CD4-positive, alpha-beta T cell (primary cell): ENCODE data around the gene TRABD2B. TPM values are rescaled to one million over a fixed set of nuclear protein-coding genes. Genes with fewer than 3 reads are reported as not detected.

Experiments used
- ATAC-seq: fragments of 200-7000 bp; cut with Tn5 transposase; one replicate; pipeline ENCODE4 v1.10.0; 2022; ENCODE audit warnings: mild to moderate bottlenecking; ENCODE audit not compliant: poor library complexity
- CTCF ChIA-PET: fragments of 350-600 bp; sonication (Branson Sonifier 250); formaldehyde crosslinking; loops from one replicate; lab custom pipeline; 2021; ENCODE audit warnings: antibody characterized with exemption, inconsistent platforms; lab: Charles Lee
- POLR2A ChIA-PET: fragments of 350-600 bp; sonication (Branson Sonifier 250); formaldehyde crosslinking; loops from one replicate; lab custom pipeline; 2021; ENCODE audit warnings: antibody characterized with exemption, inconsistent platforms; lab: Charles Lee
- DNase-seq, 14 experiments: peaks; one replicate each; pipeline ENCODE4 v3.0.0-alpha.2; 2013 to 2020; ENCODE audit warnings: mixed read lengths in 2 of 14
- H3K27ac ChIP-seq, 2 donors: one replicate each; pipeline versions ENCODE4 v1.5.1 to v1.7.0; 2013; ENCODE audit warnings: low read length in 2 of 2, low read depth in 1 of 2, mild to moderate bottlenecking in 1 of 2
- H3K27me3 ChIP-seq, 2 experiments: 1 replicate in 1 of 2; 2 replicates in 1 of 2; pipeline versions ENCODE4 v1.6.1 to v1.7.0; 2013; ENCODE audit warnings: low read length in 2 of 2, control low read depth in 1 of 2, mild to moderate bottlenecking in 1 of 2, moderate library complexity in 1 of 2; ENCODE audit not compliant: insufficient read depth in 2 of 2, control insufficient read depth in 1 of 2
- H3K36me3 ChIP-seq: one replicate; pipeline ENCODE4 v1.6.1; 2013; ENCODE audit warnings: low read length, control low read depth; ENCODE audit not compliant: insufficient read depth
- H3K4me1 ChIP-seq: one replicate; pipeline ENCODE4 v1.6.1; 2013; ENCODE audit warnings: low read length, control low read depth; ENCODE audit not compliant: insufficient read depth
- H3K4me3 ChIP-seq: one replicate; pipeline ENCODE4 v1.5.1; 2013; ENCODE audit warnings: mild to moderate bottlenecking, low read length, moderate library complexity
- H3K9me3 ChIP-seq, 2 experiments: 1 replicate in 1 of 2; 2 replicates in 1 of 2; pipeline versions ENCODE4 v1.6.1 to v1.7.0; 2013; ENCODE audit warnings: low read length in 2 of 2, mild to moderate bottlenecking in 2 of 2, control low read depth in 1 of 2, moderate library complexity in 1 of 2; ENCODE audit not compliant: control insufficient read depth in 1 of 2, insufficient read depth in 1 of 2
- H3K27ac Mint-ChIP-seq: one replicate; pipeline ENCODE4 v1.8.0; 2020; ENCODE audit warnings: mixed read lengths
- H3K27me3 Mint-ChIP-seq: one replicate; pipeline ENCODE4 v1.8.0; 2021; ENCODE audit warnings: mixed read lengths
- H3K36me3 Mint-ChIP-seq: one replicate; pipeline ENCODE4 v1.8.0; 2021; ENCODE audit warnings: low read depth, mixed read lengths
- H3K4me1 Mint-ChIP-seq: one replicate; pipeline ENCODE4 v1.8.0; 2021; ENCODE audit warnings: low read depth, mixed read lengths
- H3K4me3 Mint-ChIP-seq: one replicate; pipeline ENCODE4 v1.8.0; 2020; ENCODE audit warnings: mild to moderate bottlenecking, mixed read lengths
- H3K9me3 Mint-ChIP-seq: one replicate; pipeline ENCODE4 v1.8.0; 2020; ENCODE audit warnings: mixed read lengths
- intact Hi-C, 2 experiments: fragments of 100-400 bp; cut with DNase I in 1 of 2; cut with micrococcal nuclease in 1 of 2; formaldehyde crosslinking; loops; one replicate each; pipeline versions ENCODE4 v1.15.1 to v1.9.0; 2023 to 2025; cut with DNase I, micrococcal nuclease
- total RNA-seq, 174 experiments: library from RNA in 2 of 174; stranded (reverse) in 2 of 174; gene quantifications; one replicate each; pipeline ENCODE4 v1.2.3 and lab custom pipeline; 2021 to 2026
- TF ChIP-seq, protein P1 (sequence below): fragments of 200-600 bp; IDR thresholded peaks from one replicate; pipeline ENCODE4 v1.8.0; 2022; ENCODE audit warnings: antibody characterized with exemption, mild to moderate bottlenecking

TRABD2B gene
- total RNA-seq, 2 experiments from 2014 or later: not detected

- Mint-ChIP-seq H3K4me1 (no peaks in the 10 kb centered on the region), H3K9me3 (no peaks in the 10 kb centered on the region), H3K36me3 (no peaks in the 10 kb centered on the region), H3K27me3 (peaks cover 13% of the 10 kb centered on the region), H3K4me3 (no peak overlapping the region), H3K27ac (no peak overlapping the region)
- ChIA-PET CTCF (no interaction called here), POLR2A (no interaction called here)
- intact Hi-C loops: no loop called here
- no peak for ATAC-seq
- Histone ChIP-seq H3K4me1 (no peaks in the 10 kb centered on the region), H3K4me3 (no peak overlapping the region), H3K36me3 (no peaks in the 10 kb centered on the region), H3K27ac (no peak overlapping the region), H3K9me3 (no peaks in the 10 kb centered on the region), H3K27me3 (peaks cover 0 to 2% of the 10 kb centered on the region in 2 experiments)
- TF ChIP-seq, protein P1, sequence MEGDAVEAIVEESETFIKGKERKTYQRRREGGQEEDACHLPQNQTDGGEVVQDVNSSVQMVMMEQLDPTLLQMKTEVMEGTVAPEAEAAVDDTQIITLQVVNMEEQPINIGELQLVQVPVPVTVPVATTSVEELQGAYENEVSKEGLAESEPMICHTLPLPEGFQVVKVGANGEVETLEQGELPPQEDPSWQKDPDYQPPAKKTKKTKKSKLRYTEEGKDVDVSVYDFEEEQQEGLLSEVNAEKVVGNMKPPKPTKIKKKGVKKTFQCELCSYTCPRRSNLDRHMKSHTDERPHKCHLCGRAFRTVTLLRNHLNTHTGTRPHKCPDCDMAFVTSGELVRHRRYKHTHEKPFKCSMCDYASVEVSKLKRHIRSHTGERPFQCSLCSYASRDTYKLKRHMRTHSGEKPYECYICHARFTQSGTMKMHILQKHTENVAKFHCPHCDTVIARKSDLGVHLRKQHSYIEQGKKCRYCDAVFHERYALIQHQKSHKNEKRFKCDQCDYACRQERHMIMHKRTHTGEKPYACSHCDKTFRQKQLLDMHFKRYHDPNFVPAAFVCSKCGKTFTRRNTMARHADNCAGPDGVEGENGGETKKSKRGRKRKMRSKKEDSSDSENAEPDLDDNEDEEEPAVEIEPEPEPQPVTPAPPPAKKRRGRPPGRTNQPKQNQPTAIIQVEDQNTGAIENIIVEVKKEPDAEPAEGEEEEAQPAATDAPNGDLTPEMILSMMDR: no peak
- DNase-seq: no peak
These were observed 115.4 kb downstream of the TRABD2B start for GRCh38 chr1:47881505-47882442.

DNA sequence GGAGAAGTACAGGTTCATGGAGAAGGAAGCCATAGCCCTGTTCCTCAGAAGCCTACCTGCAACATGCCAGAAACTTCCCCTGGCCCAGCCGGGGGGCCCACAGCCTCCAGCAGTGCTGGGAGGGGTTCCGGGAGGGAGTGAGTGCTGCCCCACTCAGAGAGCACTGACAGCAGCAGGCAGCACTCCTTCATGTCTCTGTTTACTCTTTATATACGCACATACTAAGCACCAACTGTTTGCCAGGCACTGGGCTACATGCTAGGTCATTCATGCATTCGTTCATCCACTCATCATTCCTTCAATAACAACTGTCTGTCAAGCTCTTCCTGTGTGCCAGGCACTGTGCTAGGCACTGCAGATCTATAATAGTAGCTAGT lies 120.6 kb downstream of the TRABD2B start:
- Histone ChIP-seq H3K4me1 (no peaks in the 10 kb centered on the region), H3K27ac (no peak overlapping the region), H3K36me3 (no peaks in the 10 kb centered on the region), H3K27me3 (no peaks in the 10 kb centered on the region), H3K4me3 (no peak overlapping the region), H3K9me3 (no peaks in the 10 kb centered on the region)
- DNase-seq: no peak
- Mint-ChIP-seq H3K27me3 (peaks cover 19% of the 10 kb centered on the region), H3K4me3 (no peak overlapping the region), H3K9me3 (no peaks in the 10 kb centered on the region), H3K36me3 (no peaks in the 10 kb centered on the region), H3K4me1 (no peaks in the 10 kb centered on the region), H3K27ac (no peak overlapping the region)
- ChIA-PET POLR2A (no interaction called here), CTCF (no interaction called here)
- no peak for ATAC-seq
- intact Hi-C loops: no loop called here
- TF ChIP-seq, protein P1: no peak

- Mint-ChIP-seq H3K9me3 (no peaks in the 10 kb centered on the region), H3K4me1 (no peaks in the 10 kb centered on the region), H3K4me3 (no peak overlapping the region), H3K27ac (no peak overlapping the region), H3K27me3 (peaks cover 19% of the 10 kb centered on the region), H3K36me3 (no peaks in the 10 kb centered on the region)
- CTCF ChIA-PET: no interaction called here
- TF ChIP-seq, protein P1: no peak
- ATAC-seq: no peak
- H3K36me3 ChIP-seq: no peaks in the 10 kb centered on the region
- no peak overlapping the region for H3K27ac ChIP-seq
- DNase-seq: no peak
- POLR2A ChIA-PET: no interaction called here
- no peaks in the 10 kb centered on the region for H3K27me3 ChIP-seq
- no peak overlapping the region for H3K4me3 ChIP-seq
- intact Hi-C loops: no loop called here
- H3K4me1 ChIP-seq: no peaks in the 10 kb centered on the region
- H3K9me3 ChIP-seq: no peaks in the 10 kb centered on the region
These were observed 121.2 kb downstream of the TRABD2B start for GRCh38 chr1:47875831-47876586.
